LNCaP clone FGC (cell line): Measurements from ENCODE around the gene FGF12.
A peak's percentile ranks its signal among the peaks of the same experiment; 100 is the strongest.

Source experiments
- DNase-seq: peaks from one replicate; pipeline ENCODE4 v3.0.0-alpha.2; 2011; ENCODE audit warnings: low read depth
- H3K4me3 ChIP-seq: 2 replicates; pipeline ENCODE4 v1.5.1; 2011; ENCODE audit warnings: mild to moderate bottlenecking, low read depth, low read length, control low read depth
- TF ChIP-seq, protein P1 (sequence below): IDR thresholded peaks from 2 replicates; pipeline ENCODE4 v1.5.1; 2012; ENCODE audit warnings: mild to moderate bottlenecking; ENCODE audit not compliant: control insufficient read depth, insufficient read depth; ENCODE audit errors: extremely low read depth

FGF12 gene

DNA sequence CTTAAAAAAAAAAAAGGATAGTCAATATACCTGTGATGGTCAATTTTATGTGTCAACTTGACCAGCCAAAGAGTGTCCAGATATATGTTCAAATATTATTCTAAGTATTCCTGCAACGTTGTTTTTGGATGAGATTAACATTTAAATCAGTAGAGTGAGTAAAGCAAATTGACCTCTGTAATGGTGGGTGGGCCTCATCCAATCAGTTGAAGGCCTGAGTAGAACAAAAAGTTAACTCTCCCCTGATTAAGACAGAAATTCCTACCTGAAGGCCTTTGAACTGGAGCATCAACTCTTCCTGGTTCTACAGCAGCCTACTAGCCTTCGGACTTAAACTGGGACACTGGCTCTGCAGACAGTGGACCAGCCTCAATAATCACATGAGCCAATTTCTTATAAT lies 154.1 kb downstream of the FGF12 start:
- no peak for DNase-seq
- TF ChIP-seq, protein P1, sequence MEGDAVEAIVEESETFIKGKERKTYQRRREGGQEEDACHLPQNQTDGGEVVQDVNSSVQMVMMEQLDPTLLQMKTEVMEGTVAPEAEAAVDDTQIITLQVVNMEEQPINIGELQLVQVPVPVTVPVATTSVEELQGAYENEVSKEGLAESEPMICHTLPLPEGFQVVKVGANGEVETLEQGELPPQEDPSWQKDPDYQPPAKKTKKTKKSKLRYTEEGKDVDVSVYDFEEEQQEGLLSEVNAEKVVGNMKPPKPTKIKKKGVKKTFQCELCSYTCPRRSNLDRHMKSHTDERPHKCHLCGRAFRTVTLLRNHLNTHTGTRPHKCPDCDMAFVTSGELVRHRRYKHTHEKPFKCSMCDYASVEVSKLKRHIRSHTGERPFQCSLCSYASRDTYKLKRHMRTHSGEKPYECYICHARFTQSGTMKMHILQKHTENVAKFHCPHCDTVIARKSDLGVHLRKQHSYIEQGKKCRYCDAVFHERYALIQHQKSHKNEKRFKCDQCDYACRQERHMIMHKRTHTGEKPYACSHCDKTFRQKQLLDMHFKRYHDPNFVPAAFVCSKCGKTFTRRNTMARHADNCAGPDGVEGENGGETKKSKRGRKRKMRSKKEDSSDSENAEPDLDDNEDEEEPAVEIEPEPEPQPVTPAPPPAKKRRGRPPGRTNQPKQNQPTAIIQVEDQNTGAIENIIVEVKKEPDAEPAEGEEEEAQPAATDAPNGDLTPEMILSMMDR, result no peak
- no peak overlapping the region for H3K4me3 ChIP-seq

DNA sequence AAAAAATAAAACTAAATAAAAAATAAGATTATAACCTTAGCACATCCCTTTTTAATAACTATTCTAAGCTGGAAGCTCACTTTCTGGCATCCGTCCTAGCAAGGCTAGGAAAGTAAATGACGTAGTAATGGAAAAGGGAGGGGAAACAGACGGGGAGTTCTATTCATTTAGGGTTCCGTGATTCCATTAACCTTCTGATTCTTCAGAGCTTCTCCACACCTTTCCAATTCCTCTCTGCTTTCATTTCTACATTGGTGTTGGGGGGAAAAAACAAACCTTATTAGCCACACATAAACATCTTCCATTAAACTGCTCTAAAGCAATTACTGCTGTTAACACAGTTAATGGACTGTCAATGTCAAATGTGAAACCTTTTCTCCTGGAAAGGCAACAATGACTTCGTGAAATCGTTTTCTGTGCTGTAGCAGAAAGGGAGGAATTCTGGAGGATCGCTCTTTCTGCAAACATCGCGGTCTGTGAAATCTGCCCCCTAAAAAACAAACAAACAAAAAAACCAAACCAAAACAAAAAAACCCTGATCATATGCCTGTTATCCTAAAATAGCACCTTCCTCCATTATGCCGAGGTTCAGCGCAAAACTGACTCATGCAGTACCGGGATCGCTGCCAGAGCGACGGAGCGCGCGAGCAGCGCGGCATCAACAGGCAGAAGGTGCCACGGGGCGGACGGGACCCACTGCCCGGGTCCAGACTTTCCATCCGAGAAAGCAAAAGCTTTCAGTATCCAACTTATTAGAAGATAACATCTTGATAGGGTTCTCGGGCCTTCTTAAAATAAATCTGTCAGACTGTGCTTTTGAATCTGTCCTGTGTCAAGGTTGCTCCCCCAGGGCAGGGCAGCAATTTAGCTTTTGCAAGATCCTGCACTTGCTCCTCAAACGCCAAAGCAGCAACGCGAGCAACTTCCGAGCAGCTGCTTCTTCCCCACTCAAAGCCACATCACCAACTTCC lies 156.2 kb downstream of the FGF12 start:
- TF ChIP-seq, protein P1, result no peak
- DNase-seq, result no peak
- H3K4me3 ChIP-seq, result no peak overlapping the region

DNA sequence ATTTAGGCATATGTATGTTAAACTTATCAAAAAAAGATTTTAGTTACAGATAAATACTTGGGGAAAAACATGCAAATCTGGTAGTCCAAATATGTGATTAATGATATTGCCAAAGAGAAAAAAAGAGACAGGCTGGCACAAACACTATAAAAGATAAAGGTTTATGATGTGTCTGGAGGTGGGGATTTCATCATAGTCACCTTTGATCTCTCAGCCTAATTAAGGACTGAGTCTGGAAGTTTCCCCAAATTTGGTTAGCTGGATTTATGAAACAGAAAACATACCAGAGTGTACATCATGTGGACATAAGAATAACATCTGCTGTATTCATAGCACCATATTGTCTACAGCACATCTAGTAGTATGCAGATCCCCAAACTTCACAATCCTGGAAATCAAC lies 157.0 kb downstream of the FGF12 start:
- no peak overlapping the region for H3K4me3 ChIP-seq
- TF ChIP-seq, protein P1, result no peak
- DNase-seq, result no peak

DNA sequence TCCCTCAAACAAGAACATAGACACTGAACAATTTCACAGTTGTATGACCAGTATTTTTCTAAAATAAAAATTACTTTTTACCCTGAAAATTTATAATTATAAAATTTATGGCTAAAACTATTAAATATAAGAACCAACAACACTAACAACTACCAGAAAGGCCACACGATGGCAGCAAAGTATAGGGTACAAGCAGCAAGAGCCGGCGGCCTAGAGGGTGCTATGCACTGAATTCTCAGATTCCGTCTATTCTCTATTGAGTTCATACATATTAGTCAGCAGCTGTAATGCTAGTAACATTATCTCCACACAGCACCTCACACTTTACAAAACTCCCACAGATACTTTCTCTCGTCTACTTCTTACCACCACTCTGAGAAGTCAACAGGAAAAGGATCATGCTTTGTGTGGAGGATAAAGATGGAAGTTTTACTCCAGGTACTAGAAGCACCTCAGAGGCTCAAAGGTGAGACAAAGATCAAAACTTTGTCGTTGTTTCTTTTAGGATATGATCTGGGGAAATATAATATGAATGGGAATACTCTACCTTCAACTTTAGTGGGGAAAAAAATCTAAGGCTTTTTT lies 160.5 kb downstream of the FGF12 start:
- H3K4me3 ChIP-seq, result no peak overlapping the region
- DNase-seq, result peak; percentile 58
- TF ChIP-seq, protein P1, result peak; percentile 69

DNA sequence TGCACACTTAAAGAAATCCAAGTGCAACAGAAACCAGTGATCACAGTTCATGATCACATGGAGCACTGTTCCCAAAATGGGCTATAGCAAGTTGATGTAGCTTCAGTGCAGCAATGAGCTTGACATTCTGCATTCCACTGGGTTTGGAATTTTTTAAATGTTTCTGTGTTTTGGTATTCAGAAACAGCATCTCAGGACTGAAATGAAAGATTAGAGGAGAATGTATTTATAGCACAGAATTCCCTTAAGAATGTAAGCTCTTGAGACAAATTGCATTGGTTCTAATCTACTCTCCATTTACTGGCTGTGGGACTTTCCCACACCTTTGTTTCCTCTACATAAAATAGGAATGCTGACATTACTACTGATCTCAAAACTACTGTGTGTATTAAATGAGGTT lies 162.7 kb downstream of the FGF12 start:
- DNase-seq, result no peak
- TF ChIP-seq, protein P1, result no peak

DNA sequence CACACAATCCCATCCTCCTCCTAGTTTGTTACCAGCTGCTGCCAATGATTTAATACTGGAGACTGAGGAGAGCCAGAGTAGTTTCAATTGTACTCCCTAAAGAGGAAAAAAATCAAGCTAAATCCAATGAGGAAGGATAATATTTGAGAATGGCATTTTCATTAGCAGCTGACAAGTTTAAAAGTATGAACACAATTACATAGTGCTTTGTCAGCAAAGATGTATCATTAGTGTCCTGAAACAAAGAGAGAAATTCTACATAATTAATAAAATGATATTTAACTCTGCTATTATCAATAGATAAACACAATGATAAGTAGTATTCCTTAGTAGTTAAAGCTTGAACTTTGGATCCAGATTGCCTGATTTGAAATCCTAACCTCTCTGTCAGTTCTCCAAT lies 163.9 kb downstream of the FGF12 start:
- no peak overlapping the region for H3K4me3 ChIP-seq
- TF ChIP-seq, protein P1, result no peak
- DNase-seq, result no peak

More for the DNA sequence above, 162.7 kb downstream of the FGF12 start:
- H3K4me3 ChIP-seq, result no peak overlapping the region

DNA sequence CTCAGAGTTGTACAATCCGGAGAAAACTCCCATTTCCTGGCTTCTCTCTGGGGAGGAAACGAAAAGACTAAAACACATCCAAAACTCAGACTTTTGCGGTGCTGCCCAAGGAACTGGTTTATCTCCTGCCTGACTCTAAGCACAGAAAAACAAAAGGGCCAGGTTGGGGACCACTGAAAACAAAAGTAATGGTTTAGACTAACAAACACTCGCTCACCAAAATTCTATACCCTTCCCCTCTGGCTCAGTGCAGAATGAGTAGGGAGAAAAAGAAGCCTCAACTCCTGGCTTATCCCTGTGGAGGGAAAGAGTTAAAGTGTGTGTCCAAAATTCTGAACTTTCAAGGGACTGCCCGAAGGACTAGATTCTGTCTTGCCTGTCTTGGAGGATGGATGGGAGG lies 173.6 kb downstream of the FGF12 start:
- H3K4me3 ChIP-seq, result no peak overlapping the region
- TF ChIP-seq, protein P1, result no peak

More for the DNA sequence above, 173.6 kb downstream of the FGF12 start:
- DNase-seq, result no peak
